Measurements from ENCODE around the gene ADGRG6. TPM values are rescaled to one million over a fixed set of nuclear protein-coding genes. Genes with fewer than 3 reads are reported as not detected.

Gene ADGRG6
- total and polyA plus RNA-seq, 9 of the 15 experiments (the other 6 are each of a cell fraction or from before 2014, with no cell fraction given), result under 0.01 to 0.11 (median 0.05) TPM; not detected in 5

GRCh38 chr6:142255785-142256184 is 46.0 kb upstream of the ADGRG6 start:
- CTCF ChIA-PET (ENCODE audit: low intra/inter-chr PET ratio), result no interaction called here
- Histone ChIP-seq H3K9me1 (ENCODE audit: control insufficient read depth, insufficient read depth, low read length) (no peaks in the 10 kb centered on the region), H2AFZ (ENCODE audit: low read depth, low read length) (no peak overlapping the region), H3K27me3 (ENCODE audit: control insufficient read depth in 2 of 2, insufficient read depth in 2 of 2, low read length in 2 of 2) (no peaks in the 10 kb centered on the region), H3K4me1 (replicated peaks in 1 of 2; ENCODE audit: control insufficient read depth in 2 of 2, insufficient read depth in 2 of 2, low read length in 2 of 2) (no peaks in the 10 kb centered on the region), H3K4me3 (no peak overlapping the region), H3K9ac (ENCODE audit: insufficient read depth in 1 of 2, low read depth in 2 of 2, low read length in 2 of 2) (no peak overlapping the region), H4K20me1 (replicated peaks; ENCODE audit: control insufficient read depth, insufficient read depth, low read length) (no peaks in the 10 kb centered on the region), H3K79me2 (ENCODE audit: control insufficient read depth, insufficient read depth, low read length) (no peaks in the 10 kb centered on the region), H3K27ac (ENCODE audit: extremely low read depth, low read depth, low read length) (no peak overlapping the region), H3K9me3 (replicated peaks; ENCODE audit: control insufficient read depth, insufficient read depth, low read depth, low read length) (no peaks in the 10 kb centered on the region), H3K4me2 (ENCODE audit: insufficient read depth, low read length) (no peak overlapping the region), H3K36me3 (ENCODE audit: control insufficient read depth, insufficient read depth, low read length) (no peaks in the 10 kb centered on the region)
- POLR2A ChIA-PET, result interaction anchor here (0.6 kb wide), 1 partner anchor 321 kb away, joined by 3 read pairs; no protein-coding TSS in a partner anchor
- intact Hi-C loops (cut with micrococcal nuclease) (no loop called here), in situ Hi-C loops (cut with MboI) (no loop called here)
- 0% methylated on average over 2 of the region's 2 CpGs for WGBS (ENCODE audit: insufficient coverage, low coverage, missing lambda C conversion rate)
- BruUV-seq (replicated peaks), result no TSS peak
- DNase-seq (ENCODE audit: extremely low read depth in 1 of 4, low spot score in 3 of 4), result no peak
- no peak for ATAC-seq
- FAIRE-seq, result no peak
- TF ChIP-seq JUN (IDR thresholded peaks at IDR 0.05; ENCODE audit: borderline replicate concordance, low read depth, low read length) (no peak), JUN (CRISPR knock-in tag; IDR thresholded peaks at IDR 0.05; ENCODE audit: borderline replicate concordance) (no peak), NCOA2 (IDR thresholded peaks at IDR 0.05; ENCODE audit: partially characterized antibody in 2 of 2) (no peak), DIDO1 (tag; IDR thresholded peaks at IDR 0.05; ENCODE audit: low read depth) (no peak), HNRNPK (IDR thresholded peaks at IDR 0.05; ENCODE audit: low read depth, low read length, poor library complexity, severe bottlenecking) (no peak)

DNA sequence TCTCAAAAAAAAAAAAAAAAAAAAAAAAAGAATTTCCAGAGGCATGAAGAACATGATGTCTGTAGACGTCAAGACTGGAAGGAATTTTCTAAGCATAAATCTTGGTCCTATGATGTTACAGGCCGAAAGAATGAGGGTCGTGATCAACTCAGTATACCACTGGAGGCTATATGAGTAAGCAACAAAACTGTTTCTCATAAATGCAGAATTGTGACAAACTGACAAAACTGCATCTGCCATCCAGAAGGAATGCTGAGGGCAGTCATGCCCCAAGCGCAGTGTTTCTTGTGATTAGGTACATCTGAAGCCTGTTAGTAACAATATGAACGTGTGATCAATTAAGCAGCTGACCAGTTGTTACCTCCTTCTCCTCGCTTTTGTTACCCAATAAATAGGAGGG is 43.5 kb upstream of the ADGRG6 start:
- Histone ChIP-seq H3K4me3 (no peak overlapping the region), H3K4me1 (replicated peaks in 1 of 2; ENCODE audit: control insufficient read depth in 2 of 2, insufficient read depth in 2 of 2, low read length in 2 of 2) (no peaks in the 10 kb centered on the region), H3K27ac (ENCODE audit: extremely low read depth, low read depth, low read length) (no peak overlapping the region), H2AFZ (ENCODE audit: low read depth, low read length) (no peak overlapping the region), H3K9ac (ENCODE audit: insufficient read depth in 1 of 2, low read depth in 2 of 2, low read length in 2 of 2) (no peak overlapping the region), H3K4me2 (ENCODE audit: insufficient read depth, low read length) (no peak overlapping the region), H4K20me1 (replicated peaks; ENCODE audit: control insufficient read depth, insufficient read depth, low read length) (no peaks in the 10 kb centered on the region), H3K27me3 (ENCODE audit: control insufficient read depth in 2 of 2, insufficient read depth in 2 of 2, low read length in 2 of 2) (no peaks in the 10 kb centered on the region), H3K79me2 (ENCODE audit: control insufficient read depth, insufficient read depth, low read length) (no peaks in the 10 kb centered on the region), H3K9me1 (ENCODE audit: control insufficient read depth, insufficient read depth, low read length) (no peaks in the 10 kb centered on the region), H3K36me3 (ENCODE audit: control insufficient read depth, insufficient read depth, low read length) (no peaks in the 10 kb centered on the region), H3K9me3 (replicated peaks; ENCODE audit: control insufficient read depth, insufficient read depth, low read depth, low read length) (no peaks in the 10 kb centered on the region)
- no peak for DNase-seq (ENCODE audit: extremely low read depth in 1 of 4, low spot score in 3 of 4)
- POLR2A ChIA-PET, result no interaction called here
- WGBS (ENCODE audit: insufficient coverage, low coverage, missing lambda C conversion rate), result 2% methylated on average over 6 of the region's 6 CpGs
- intact Hi-C loops (cut with micrococcal nuclease) (no loop called here), in situ Hi-C loops (cut with MboI) (no loop called here)
- FAIRE-seq, result no peak
- CTCF ChIA-PET (ENCODE audit: low intra/inter-chr PET ratio), result no interaction called here
- no peak for ATAC-seq
- no TSS peak for BruUV-seq (replicated peaks)
- TF ChIP-seq ZNF347 (CRISPR knock-in tag; IDR thresholded peaks at IDR 0.05; ENCODE audit: low read depth), result no peak
- TF ChIP-seq SP1 (CRISPR knock-in tag; IDR thresholded peaks at IDR 0.05), result no peak
- no peak for TF ChIP-seq RB1 (IDR thresholded peaks at IDR 0.05; ENCODE audit: low read depth)
- TF ChIP-seq SMARCA5 (IDR thresholded peaks at IDR 0.05), result no peak
- TF ChIP-seq ZC3H8 (IDR thresholded peaks at IDR 0.05), result no peak
- no peak for TF ChIP-seq NR4A1 (CRISPR knock-in tag; IDR thresholded peaks at IDR 0.05)
- TF ChIP-seq NR4A1 (tag; IDR thresholded peaks at IDR 0.05), result no peak
- no peak for TF ChIP-seq MAFK (IDR thresholded peaks at IDR 0.05; ENCODE audit: low read length)
- no peak for TF ChIP-seq AFF1 (IDR thresholded peaks at IDR 0.05; ENCODE audit: low read depth in 1 of 2, partially characterized antibody in 2 of 2)
- TF ChIP-seq ZNF140 (CRISPR knock-in tag; IDR thresholded peaks at IDR 0.05), result no peak
- no peak for TF ChIP-seq ZNF778 (CRISPR knock-in tag; IDR thresholded peaks at IDR 0.05)
